NCI-H2227 treated with DMSO at 0.1 percent for 48 hours (cell line): ENCODE data around the gene CD3D.
A peak's percentile ranks its signal among the peaks of the same experiment; 100 is the strongest.

Source experiments
- DNase-seq: peaks from one replicate; lab custom pipeline; 2025; lab: John Stamatoyannopoulos, UW

Gene CD3D

GRCh38 chr11:118342503-118343161, at the start of gene CD3D:
TSS of gene CD3D (minus strand) at chr11:118342705. CDS start at chr11:118342607, 98 bp downstream.
- no peak for DNase-seq

GRCh38 chr11:118383657-118384056, 41.2 kb upstream of the CD3D start:
- DNase-seq = no peak

- no peak for DNase-seq
Observed at GRCh38 chr11:118382954-118383353, 40.4 kb upstream of the CD3D start.

- no peak for DNase-seq
Observed at GRCh38 chr11:118380571-118380970, 38.1 kb upstream of the CD3D start.

- DNase-seq = no peak
Observed at GRCh38 chr11:118379497-118379896, 37.0 kb upstream of the CD3D start.

- DNase-seq = no peak
Observed at GRCh38 chr11:118375978-118376377, 33.5 kb upstream of the CD3D start.

GRCh38 chr11:118374729-118375128, 32.2 kb upstream of the CD3D start:
- DNase-seq = no peak

- no peak for DNase-seq
Observed at GRCh38 chr11:118373871-118374270, 31.4 kb upstream of the CD3D start.

- no peak for DNase-seq
Observed at GRCh38 chr11:118373263-118373662, 30.8 kb upstream of the CD3D start.

- DNase-seq = no peak
Observed at GRCh38 chr11:118370774-118371173, 28.3 kb upstream of the CD3D start.

- no peak for DNase-seq
Observed at GRCh38 chr11:118366287-118366686, 23.8 kb upstream of the CD3D start.

- no peak for DNase-seq
Observed at GRCh38 chr11:118364956-118365615, 22.6 kb upstream of the CD3D start.

GRCh38 chr11:118359295-118359958, 16.9 kb upstream of the CD3D start, which contains the start of gene UBE4A:
TSS of gene UBE4A (plus strand) at chr11:118359600. CDS start at chr11:118365081, 5,481 bp downstream.
- DNase-seq = peak; percentile 90

GRCh38 chr11:118358071-118358470, 15.6 kb upstream of the CD3D start:
- no peak for DNase-seq

- no peak for DNase-seq
Observed at GRCh38 chr11:118353084-118353710, 10.7 kb upstream of the CD3D start.

GRCh38 chr11:118349475-118349874, 7.0 kb upstream of the CD3D start:
- DNase-seq = no peak

GRCh38 chr11:118343981-118344515, 1.5 kb upstream of the CD3D start, which contains the start of gene CD3G:
TSS of gene CD3G (plus strand) at chr11:118344344. CDS start at chr11:118344424, 80 bp downstream.
- no peak for DNase-seq

GRCh38 chr11:118343248-118343647, 743 bp upstream of the CD3D start:
- no peak for DNase-seq

- no peak for DNase-seq
Observed at GRCh38 chr11:118341815-118342489, 553 bp downstream of the CD3D start.

GRCh38 chr11:118341261-118341660, 1.2 kb downstream of the CD3D start:
- DNase-seq = no peak

GRCh38 chr11:118340449-118340848, 2.1 kb downstream of the CD3D start:
- DNase-seq = no peak
